Mesendoderm (in vitro differentiated cells): ENCODE results near the gene CCDC71.

Experiments used
- DNase-seq: peaks from one replicate; pipeline ENCODE4 v3.0.0; 2013
- H2AK5ac ChIP-seq: 2 replicates; pipeline ENCODE4 v1.6.1; 2013; ENCODE audit warnings: low read length, inconsistent platforms
- H2BK120ac ChIP-seq: 2 replicates; pipeline ENCODE4 v1.6.1; 2013; ENCODE audit warnings: low read depth, mild to moderate bottlenecking, low read length, moderate library complexity, mixed read lengths
- H2BK15ac ChIP-seq: replicated peaks from 2 replicates; pipeline ENCODE4 v1.6.1; 2013; ENCODE audit warnings: low read depth, mild to moderate bottlenecking, moderate library complexity
- H2BK5ac ChIP-seq: 2 replicates; pipeline ENCODE4 v1.6.1; 2013; ENCODE audit warnings: low read length, inconsistent platforms
- H3K18ac ChIP-seq: 2 replicates; pipeline ENCODE4 v1.6.1; 2013; ENCODE audit warnings: mild to moderate bottlenecking, low read length, mixed read lengths
- H3K23ac ChIP-seq: one replicate; pipeline ENCODE4 v1.6.1; 2013; ENCODE audit warnings: low read length
- H3K27ac ChIP-seq: 2 replicates; pipeline ENCODE4 v1.5.1; 2013; ENCODE audit warnings: low read depth, mild to moderate bottlenecking, inconsistent platforms, low read length, moderate library complexity
- H3K27me3 ChIP-seq: 2 replicates; pipeline ENCODE4 v1.6.1; 2013; ENCODE audit warnings: low read length, control low read depth, mild to moderate bottlenecking, inconsistent platforms; ENCODE audit not compliant: insufficient read depth, poor library complexity
- H3K36me3 ChIP-seq: 2 replicates; pipeline ENCODE4 v1.6.1; 2013; ENCODE audit warnings: low read length, inconsistent platforms; ENCODE audit not compliant: control insufficient read depth, insufficient read depth
- H3K4ac ChIP-seq: one replicate; pipeline ENCODE4 v1.6.1; 2013; ENCODE audit warnings: low read depth, mild to moderate bottlenecking, low read length, moderate library complexity
- H3K4me1 ChIP-seq: 2 replicates; pipeline ENCODE4 v1.6.1; 2013; ENCODE audit warnings: low read depth, low read length, inconsistent platforms; ENCODE audit not compliant: control insufficient read depth
- H3K4me2 ChIP-seq: 2 replicates; pipeline ENCODE4 v1.6.1; 2013; ENCODE audit warnings: low read length
- H3K4me3 ChIP-seq: 2 replicates; pipeline ENCODE4 v1.5.1; 2013; ENCODE audit warnings: mild to moderate bottlenecking, low read length
- H3K56ac ChIP-seq: one replicate; pipeline ENCODE4 v1.6.1; 2013; ENCODE audit warnings: low read length
- H3K79me1 ChIP-seq: 2 replicates; pipeline ENCODE4 v1.6.1; 2013; ENCODE audit warnings: low read length, inconsistent platforms
- H3K79me2 ChIP-seq: 2 replicates; pipeline ENCODE4 v1.6.1; 2013; ENCODE audit warnings: mild to moderate bottlenecking, low read length; ENCODE audit not compliant: control insufficient read depth, insufficient read depth
- H3K9ac ChIP-seq: 2 replicates; pipeline ENCODE4 v1.6.1; 2013; ENCODE audit warnings: low read length, inconsistent platforms
- H4K5ac ChIP-seq: one replicate; pipeline ENCODE4 v1.6.1; 2013; ENCODE audit warnings: low read length
- H4K8ac ChIP-seq: one replicate; pipeline ENCODE4 v1.6.1; 2013; ENCODE audit warnings: low read depth, mild to moderate bottlenecking, control low read depth, low read length, moderate library complexity
- WGBS: extraction: QIAGEN DNeasy Blood & Tissue Kit; methylation state at CpG from one replicate; pipeline ENCODE4 v1.1.7; 2013; ENCODE audit warnings: low lambda C conversion rate, missing lambda C conversion rate; ENCODE audit not compliant: insufficient coverage; ENCODE audit errors: extremely low coverage; 5-methylcytosine and 5-hydroxymethylcytosine counted together

CCDC71 gene

DNA sequence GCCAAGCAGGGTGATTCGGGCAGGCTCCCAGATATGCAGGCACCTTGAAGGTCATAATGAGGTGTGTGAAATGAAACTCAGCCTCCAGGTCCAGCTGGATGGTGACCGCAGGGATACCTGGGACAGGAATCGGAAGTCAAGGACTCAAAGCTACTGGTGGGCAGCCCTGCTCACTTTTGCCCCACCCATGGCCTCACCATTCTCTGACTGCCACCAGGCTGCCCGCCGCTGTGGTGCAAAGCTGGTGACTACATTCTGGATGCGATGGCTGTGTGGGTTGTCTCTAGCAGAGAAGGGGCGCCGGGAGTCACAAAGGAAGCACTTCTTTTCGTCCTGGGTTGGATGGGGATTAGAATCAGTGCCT is 34.1 kb downstream of the CCDC71 start:
- Histone ChIP-seq H3K4me3 (peak overlapping the region; percentile 88), H2AK5ac (no peak overlapping the region), H3K9ac (peak overlapping the region; percentile 88), H3K4ac (no peak overlapping the region), H3K56ac (peak overlapping the region; percentile 96), H2BK120ac (no peak overlapping the region), H3K79me2 (no peaks in the 10 kb centered on the region), H3K4me2 (peak overlapping the region; percentile 94), H3K36me3 (no peaks in the 10 kb centered on the region), H3K4me1 (peaks cover 6% of the 10 kb centered on the region), H3K27ac (peak overlapping the region; percentile 65), H4K8ac (no peak overlapping the region), H3K27me3 (no peaks in the 10 kb centered on the region), H2BK15ac (no peak overlapping the region), H3K79me1 (peaks cover 3% of the 10 kb centered on the region), H3K23ac (peak overlapping the region; percentile 39), H4K5ac (no peak overlapping the region), H2BK5ac (peak overlapping the region; percentile 86), H3K18ac (no peak overlapping the region)
- no CpG with 5 or more reads among the region's 9 CpGs for WGBS
- no peak for DNase-seq

DNA sequence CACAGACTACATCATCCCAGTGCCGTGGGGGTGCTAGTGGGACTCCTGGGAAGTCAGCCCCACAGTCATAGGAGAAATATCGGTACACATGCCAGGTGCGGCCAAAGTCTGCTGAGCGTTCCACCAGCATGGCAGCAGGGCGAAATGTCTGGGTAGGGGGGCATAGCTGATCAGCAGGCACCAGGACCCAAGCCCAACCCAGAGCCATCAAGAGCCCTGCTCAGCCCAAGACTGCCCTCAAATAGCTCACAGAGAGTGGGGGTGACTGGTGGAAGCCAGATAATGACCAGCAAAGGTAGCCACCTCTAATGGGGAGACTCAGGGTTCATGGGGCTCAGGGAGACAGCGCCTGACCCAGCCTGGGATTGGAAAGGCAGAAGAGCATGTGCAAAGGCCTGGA is 34.6 kb downstream of the CCDC71 start:
- no peak for DNase-seq
- H2BK120ac ChIP-seq, result no peak overlapping the region
- H2BK5ac ChIP-seq, result no peak overlapping the region
- H3K23ac ChIP-seq, result no peak overlapping the region
- peaks cover 3% of the 10 kb centered on the region for H3K79me1 ChIP-seq
- no peak overlapping the region for H3K4me3 ChIP-seq
- H3K27me3 ChIP-seq, result no peaks in the 10 kb centered on the region
- H3K4me2 ChIP-seq, result no peak overlapping the region
- no peak overlapping the region for H3K27ac ChIP-seq
- WGBS, result no CpG with 5 or more reads among the region's 6 CpGs
- peak overlapping the region; percentile 88 for H3K9ac ChIP-seq
- H4K5ac ChIP-seq, result no peak overlapping the region
- H4K8ac ChIP-seq, result no peak overlapping the region
- no peak overlapping the region for H2BK15ac ChIP-seq
- peaks cover 6% of the 10 kb centered on the region for H3K4me1 ChIP-seq
- peak overlapping the region; percentile 96 for H3K56ac ChIP-seq
- H3K4ac ChIP-seq, result no peak overlapping the region
- H3K79me2 ChIP-seq, result no peaks in the 10 kb centered on the region
- H3K36me3 ChIP-seq, result no peaks in the 10 kb centered on the region
- H3K18ac ChIP-seq, result no peak overlapping the region
- no peak overlapping the region for H2AK5ac ChIP-seq

DNA sequence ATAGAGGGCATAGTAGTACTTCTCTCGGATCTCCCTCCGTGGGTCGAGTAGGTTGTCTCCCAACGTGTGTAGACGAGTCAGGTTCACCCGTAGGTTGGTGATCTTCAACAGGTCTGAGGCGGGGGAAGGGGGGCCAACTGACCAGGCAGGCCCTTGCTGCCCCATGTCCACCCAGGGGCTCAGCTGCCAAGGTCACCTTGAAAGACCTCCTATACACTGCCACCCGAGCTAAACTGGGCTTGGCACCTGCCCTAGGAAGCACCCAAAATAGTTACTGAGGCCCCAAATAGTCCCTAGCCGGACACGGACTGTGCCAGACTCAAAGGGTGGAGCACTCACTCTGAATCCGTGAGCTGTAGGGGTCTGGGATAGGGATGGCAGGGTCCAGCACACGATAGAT is 35.1 kb downstream of the CCDC71 start:
- no peak overlapping the region for H3K27ac ChIP-seq
- no peak overlapping the region for H3K23ac ChIP-seq
- H2BK15ac ChIP-seq, result no peak overlapping the region
- H3K4me3 ChIP-seq, result no peak overlapping the region
- H4K8ac ChIP-seq, result no peak overlapping the region
- H3K4ac ChIP-seq, result no peak overlapping the region
- no peak overlapping the region for H3K18ac ChIP-seq
- H3K36me3 ChIP-seq, result no peaks in the 10 kb centered on the region
- H3K79me1 ChIP-seq, result peaks cover 3% of the 10 kb centered on the region
- H3K4me1 ChIP-seq, result peaks cover 6% of the 10 kb centered on the region
- H2BK120ac ChIP-seq, result no peak overlapping the region
- no peak overlapping the region for H3K4me2 ChIP-seq
- H2AK5ac ChIP-seq, result no peak overlapping the region
- no peaks in the 10 kb centered on the region for H3K27me3 ChIP-seq
- no peak for DNase-seq
- H4K5ac ChIP-seq, result no peak overlapping the region
- no peak overlapping the region for H3K9ac ChIP-seq
- H3K56ac ChIP-seq, result no peak overlapping the region
- H3K79me2 ChIP-seq, result no peaks in the 10 kb centered on the region
- no CpG with 5 or more reads among the region's 12 CpGs for WGBS
- no peak overlapping the region for H2BK5ac ChIP-seq

GRCh38 chr3:49124991-49125670 is 41.0 kb downstream of the CCDC71 start:
- Histone ChIP-seq H3K4me3 (no peak overlapping the region), H4K5ac (no peak overlapping the region), H2BK120ac (no peak overlapping the region), H3K4me1 (no peaks in the 10 kb centered on the region), H2BK15ac (no peak overlapping the region), H4K8ac (no peak overlapping the region), H3K4ac (no peak overlapping the region), H2AK5ac (no peak overlapping the region), H3K9ac (no peak overlapping the region), H2BK5ac (no peak overlapping the region), H3K27ac (no peak overlapping the region), H3K79me1 (no peaks in the 10 kb centered on the region), H3K18ac (no peak overlapping the region), H3K79me2 (no peaks in the 10 kb centered on the region), H3K4me2 (no peak overlapping the region), H3K56ac (no peak overlapping the region), H3K27me3 (no peaks in the 10 kb centered on the region), H3K36me3 (peaks cover 3% of the 10 kb centered on the region), H3K23ac (no peak overlapping the region)
- no CpG with 5 or more reads among the region's 14 CpGs for WGBS
- DNase-seq, result peak; percentile 13

DNA sequence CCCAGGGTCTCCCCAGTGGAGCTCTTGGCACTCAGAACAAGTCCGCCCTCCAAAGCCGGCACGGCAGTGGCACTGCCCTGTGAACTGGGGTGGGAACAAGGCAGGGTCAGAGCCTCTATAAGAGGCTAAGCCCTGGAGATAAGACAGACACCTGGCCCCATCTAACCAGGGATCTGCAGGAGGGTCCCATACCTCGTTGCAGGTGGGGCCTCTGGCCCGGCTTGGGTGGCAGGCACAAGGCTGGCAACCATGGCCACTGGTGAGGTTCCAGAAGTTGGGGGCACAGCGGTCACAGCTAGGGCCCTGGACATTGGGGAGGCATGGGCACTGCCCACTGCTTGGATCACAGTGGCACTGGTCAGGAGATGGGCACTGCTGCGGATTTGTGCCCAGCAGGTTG is 41.9 kb downstream of the CCDC71 start:
- no peak overlapping the region for H3K4ac ChIP-seq
- no peak for DNase-seq
- no peak overlapping the region for H3K4me2 ChIP-seq
- peaks cover 3% of the 10 kb centered on the region for H3K36me3 ChIP-seq
- H2BK15ac ChIP-seq, result no peak overlapping the region
- no peak overlapping the region for H3K4me3 ChIP-seq
- H2BK120ac ChIP-seq, result no peak overlapping the region
- H3K56ac ChIP-seq, result no peak overlapping the region
- H3K79me2 ChIP-seq, result peaks cover 7% of the 10 kb centered on the region
- no peak overlapping the region for H3K18ac ChIP-seq
- no peak overlapping the region for H3K23ac ChIP-seq
- H4K5ac ChIP-seq, result no peak overlapping the region
- H3K4me1 ChIP-seq, result peaks cover 2% of the 10 kb centered on the region
- no peaks in the 10 kb centered on the region for H3K27me3 ChIP-seq
- no peak overlapping the region for H2AK5ac ChIP-seq
- H4K8ac ChIP-seq, result no peak overlapping the region
- H2BK5ac ChIP-seq, result no peak overlapping the region
- WGBS, result no CpG with 5 or more reads among the region's 7 CpGs
- H3K79me1 ChIP-seq, result peaks cover 7% of the 10 kb centered on the region
- H3K27ac ChIP-seq, result no peak overlapping the region
- no peak overlapping the region for H3K9ac ChIP-seq

DNA sequence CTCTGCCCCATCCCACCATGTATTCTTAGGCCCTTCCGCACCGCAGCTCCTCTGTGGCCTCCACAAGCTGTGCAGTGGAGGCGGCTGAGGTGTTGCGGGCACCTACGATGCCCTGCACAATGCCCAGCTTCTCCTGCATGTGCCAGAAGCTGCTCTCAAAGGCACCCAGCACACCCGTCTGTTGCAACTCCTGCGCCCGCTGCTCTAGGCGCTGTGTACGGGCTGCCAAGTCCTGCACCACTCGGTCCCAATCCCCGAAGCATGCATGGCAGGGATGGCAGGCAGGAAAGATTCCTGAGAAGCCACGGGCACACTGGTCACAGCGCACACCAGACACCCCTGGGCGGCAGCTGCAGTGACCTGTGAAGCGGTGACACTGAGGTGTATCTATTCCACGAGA is 42.4 kb downstream of the CCDC71 start:
- WGBS, result no CpG with 5 or more reads among the region's 17 CpGs
- Histone ChIP-seq H3K9ac (no peak overlapping the region), H3K79me1 (peaks cover 7% of the 10 kb centered on the region), H4K5ac (no peak overlapping the region), H3K4me2 (no peak overlapping the region), H3K4ac (no peak overlapping the region), H2BK15ac (no peak overlapping the region), H3K27ac (no peak overlapping the region), H2BK120ac (no peak overlapping the region), H3K27me3 (no peaks in the 10 kb centered on the region), H3K36me3 (peaks cover 3% of the 10 kb centered on the region), H3K56ac (no peak overlapping the region), H3K23ac (no peak overlapping the region), H4K8ac (no peak overlapping the region), H3K4me1 (peaks cover 2% of the 10 kb centered on the region), H3K79me2 (peaks cover 8% of the 10 kb centered on the region), H2BK5ac (no peak overlapping the region), H3K4me3 (no peak overlapping the region), H2AK5ac (no peak overlapping the region), H3K18ac (no peak overlapping the region)
- no peak for DNase-seq
